ENCODE measurements around the gene FAM168A.

Gene FAM168A

DNA sequence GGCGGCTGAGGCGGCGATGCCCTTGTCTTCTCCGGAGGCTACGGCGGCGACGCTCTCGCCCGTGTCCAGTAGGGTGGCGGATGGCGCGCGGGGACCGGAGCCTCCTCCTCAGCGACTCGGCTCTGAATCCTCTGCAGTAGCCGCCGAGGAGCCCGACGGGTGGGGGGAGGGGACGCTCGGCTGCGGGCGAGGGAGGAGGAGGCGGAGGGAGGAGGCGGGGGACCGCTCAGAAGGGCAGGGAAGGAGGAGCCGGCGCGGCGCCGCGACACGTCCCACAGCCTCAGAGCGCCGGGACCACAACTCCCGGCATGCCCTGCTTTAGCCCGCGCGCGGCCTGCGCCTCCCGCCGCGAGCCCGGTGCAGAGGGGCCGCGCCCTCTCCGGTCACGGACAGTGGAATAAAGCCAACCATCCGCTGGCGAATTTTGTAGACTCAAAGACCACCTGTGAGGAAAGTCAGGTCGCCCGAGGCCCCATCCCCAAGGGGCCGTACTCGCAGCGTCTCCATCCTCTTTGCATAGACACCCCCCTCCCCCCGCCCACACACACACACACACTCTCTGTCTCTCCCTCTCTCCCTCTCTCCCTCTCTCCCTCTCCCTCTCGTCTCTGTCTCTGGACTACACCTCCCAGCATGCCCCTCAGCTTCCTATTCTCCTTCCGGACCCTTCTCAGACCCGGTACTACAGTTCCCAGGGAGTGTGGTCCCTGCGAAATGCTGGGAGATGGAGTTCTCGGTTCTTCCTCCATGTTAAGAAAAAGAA, at the start of gene FAM168A:
Gene FAM168A (minus strand): TSS at position 157 of the 763 bp plus-strand sequence. CDS start 129,638 bp downstream, outside the sequence.
- TF ChIP-seq POLR2A (IDR thresholded peaks at IDR 0.05; ENCODE audit: extremely low read depth, insufficient read length) (peak; percentile 49), MYC (IDR thresholded peaks at IDR 0.05; ENCODE audit: low read depth, low read length) (peak; percentile 68), MAX (IDR thresholded peaks at IDR 0.05; ENCODE audit: low read depth, low read length) (peak; percentile 56), CTCF (IDR thresholded peaks at IDR 0.05; ENCODE audit: low read depth, low read length) (no peak)
- peak within 1 kb of the TSS; percentile 86 for H3K4me3 ChIP-seq (ENCODE audit: low read depth, low read length)
- DNase-seq (ENCODE audit: low read depth) = peak; percentile 98

DNA sequence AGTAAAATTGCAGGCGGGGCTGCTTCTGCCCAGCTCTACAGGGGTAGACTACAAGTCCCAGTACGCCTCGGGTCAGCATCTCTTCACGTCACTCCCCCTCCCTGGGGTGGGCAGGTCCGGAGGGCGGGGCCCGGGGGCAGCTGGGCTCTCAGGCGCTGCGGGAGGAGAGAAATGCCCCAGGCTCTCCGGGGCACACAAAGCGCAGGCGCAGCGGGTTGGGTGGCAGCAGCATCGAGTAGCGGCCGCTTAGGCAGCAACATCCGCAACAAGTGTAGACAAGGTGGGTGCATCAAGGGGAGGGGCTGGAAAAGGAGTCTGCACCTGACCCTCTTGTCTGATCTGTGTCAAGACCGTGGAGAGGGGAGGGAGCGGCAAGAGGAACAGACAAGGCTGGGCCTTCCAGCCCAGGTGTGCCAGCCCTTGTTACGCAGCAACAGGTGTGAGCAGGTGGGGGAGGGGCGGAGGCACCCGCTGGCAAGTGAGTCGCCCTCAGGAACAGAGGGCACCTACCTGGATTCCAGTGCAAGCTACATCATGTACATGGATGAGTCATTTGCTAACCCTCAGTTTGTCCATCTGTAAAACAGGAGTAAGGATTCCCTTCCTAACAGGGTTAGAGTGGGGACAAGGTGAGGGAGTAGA, 49.7 kb upstream of the FAM168A start:
- DNase-seq (ENCODE audit: low read depth) = peak; percentile 39
- TF ChIP-seq MYC (IDR thresholded peaks at IDR 0.05; ENCODE audit: low read depth, low read length) (no peak), CTCF (IDR thresholded peaks at IDR 0.05; ENCODE audit: low read depth, low read length) (no peak), POLR2A (IDR thresholded peaks at IDR 0.05; ENCODE audit: extremely low read depth, insufficient read length) (no peak), MAX (IDR thresholded peaks at IDR 0.05; ENCODE audit: low read depth, low read length) (no peak)
- no peak overlapping the region for H3K4me3 ChIP-seq (ENCODE audit: low read depth, low read length)

GRCh38 chr11:73645972-73646631, 48.2 kb upstream of the FAM168A start, which contains the start of gene PLEKHB1:
TSS of gene PLEKHB1 (plus strand) at chr11:73646581. CDS start at chr11:73646609, 28 bp downstream.
- no peak within 1 kb of the TSS for H3K4me3 ChIP-seq (ENCODE audit: low read depth, low read length)
- no peak for DNase-seq (ENCODE audit: low read depth)
- TF ChIP-seq POLR2A (IDR thresholded peaks at IDR 0.05; ENCODE audit: extremely low read depth, insufficient read length) = no peak
- TF ChIP-seq CTCF (IDR thresholded peaks at IDR 0.05; ENCODE audit: low read depth, low read length) = no peak
- no peak for TF ChIP-seq MAX (IDR thresholded peaks at IDR 0.05; ENCODE audit: low read depth, low read length)
- no peak for TF ChIP-seq MYC (IDR thresholded peaks at IDR 0.05; ENCODE audit: low read depth, low read length)

DNA sequence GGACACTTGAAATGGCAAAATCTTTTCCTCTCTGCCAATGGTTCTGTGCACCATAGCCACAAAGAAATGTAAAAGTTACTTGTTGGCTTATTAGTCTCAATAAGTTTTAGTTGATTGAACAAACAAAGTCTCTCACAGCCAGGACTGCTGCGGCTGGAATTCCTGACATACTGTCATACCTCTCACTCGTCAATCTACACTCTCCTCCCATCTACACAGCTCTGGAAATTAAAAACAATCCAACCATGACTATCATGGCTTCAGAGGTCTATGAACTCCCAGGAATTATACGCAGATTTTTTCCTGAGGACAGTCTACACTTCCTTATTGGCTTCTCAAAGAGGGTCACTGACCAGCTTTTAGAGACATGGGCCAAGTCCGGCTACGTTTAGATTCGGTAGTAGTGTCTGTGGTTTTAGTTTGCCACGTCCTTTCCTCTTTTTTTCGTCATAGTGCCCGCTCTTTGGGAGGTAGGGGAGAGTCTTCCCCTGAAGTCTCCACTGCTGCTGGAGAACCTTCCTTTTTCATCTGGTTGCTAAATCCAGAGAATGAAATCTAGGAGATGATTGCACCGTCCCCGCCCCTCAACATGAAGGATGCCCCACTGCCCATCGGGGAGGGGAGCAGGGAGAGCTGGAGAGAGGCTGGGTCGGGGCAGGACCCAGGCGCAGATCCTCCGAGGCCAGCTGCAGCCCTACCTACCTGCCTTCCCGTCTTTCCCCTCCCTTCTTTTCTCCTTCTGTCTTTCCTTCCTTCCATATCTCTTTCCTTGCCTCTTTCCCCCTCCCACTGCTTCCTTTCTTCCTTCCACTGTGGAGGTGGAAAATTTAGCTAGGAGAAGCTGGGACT, 47.4 kb upstream of the FAM168A start:
- no peak overlapping the region for H3K4me3 ChIP-seq (ENCODE audit: low read depth, low read length)
- peak; percentile 37 for DNase-seq (ENCODE audit: low read depth)
- no peak for TF ChIP-seq POLR2A (IDR thresholded peaks at IDR 0.05; ENCODE audit: extremely low read depth, insufficient read length)
- TF ChIP-seq MAX (IDR thresholded peaks at IDR 0.05; ENCODE audit: low read depth, low read length) = no peak
- TF ChIP-seq CTCF (IDR thresholded peaks at IDR 0.05; ENCODE audit: low read depth, low read length) = no peak
- no peak for TF ChIP-seq MYC (IDR thresholded peaks at IDR 0.05; ENCODE audit: low read depth, low read length)

DNA sequence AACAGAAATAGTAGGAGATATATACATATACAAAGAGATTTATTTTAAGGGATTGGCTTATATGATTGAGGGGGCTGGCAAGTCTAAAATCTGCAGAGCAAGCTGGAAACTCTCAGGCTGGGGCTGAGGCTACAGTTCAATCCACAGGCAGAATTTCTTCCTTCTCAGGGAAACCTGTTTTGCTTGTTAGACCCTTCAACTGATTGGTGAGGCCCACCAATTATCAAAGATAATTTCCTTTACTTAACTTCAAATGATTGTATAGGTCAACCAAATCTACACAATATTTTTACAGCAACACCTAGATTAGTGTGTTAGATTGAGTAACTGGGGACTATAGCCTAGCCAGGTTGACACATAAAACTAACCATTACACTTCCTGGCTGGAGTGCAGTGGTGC, 43.8 kb upstream of the FAM168A start:
- TF ChIP-seq MAX (IDR thresholded peaks at IDR 0.05; ENCODE audit: low read depth, low read length) = no peak
- TF ChIP-seq POLR2A (IDR thresholded peaks at IDR 0.05; ENCODE audit: extremely low read depth, insufficient read length) = no peak
- no peak for TF ChIP-seq CTCF (IDR thresholded peaks at IDR 0.05; ENCODE audit: low read depth, low read length)
- no peak for TF ChIP-seq MYC (IDR thresholded peaks at IDR 0.05; ENCODE audit: low read depth, low read length)
- no peak overlapping the region for H3K4me3 ChIP-seq (ENCODE audit: low read depth, low read length)
- no peak for DNase-seq (ENCODE audit: low read depth)
